ENCODE results near the gene ARHGEF11. TPM values are rescaled to one million over a fixed set of nuclear protein-coding genes. Genes with fewer than 3 reads are reported as not detected.

ARHGEF11 gene
- total and polyA plus RNA-seq, 9 of the 15 experiments (the other 6 are each of a cell fraction or from before 2014, with no cell fraction given) = 0.14 to 15.5 (median 9.0) TPM

DNA sequence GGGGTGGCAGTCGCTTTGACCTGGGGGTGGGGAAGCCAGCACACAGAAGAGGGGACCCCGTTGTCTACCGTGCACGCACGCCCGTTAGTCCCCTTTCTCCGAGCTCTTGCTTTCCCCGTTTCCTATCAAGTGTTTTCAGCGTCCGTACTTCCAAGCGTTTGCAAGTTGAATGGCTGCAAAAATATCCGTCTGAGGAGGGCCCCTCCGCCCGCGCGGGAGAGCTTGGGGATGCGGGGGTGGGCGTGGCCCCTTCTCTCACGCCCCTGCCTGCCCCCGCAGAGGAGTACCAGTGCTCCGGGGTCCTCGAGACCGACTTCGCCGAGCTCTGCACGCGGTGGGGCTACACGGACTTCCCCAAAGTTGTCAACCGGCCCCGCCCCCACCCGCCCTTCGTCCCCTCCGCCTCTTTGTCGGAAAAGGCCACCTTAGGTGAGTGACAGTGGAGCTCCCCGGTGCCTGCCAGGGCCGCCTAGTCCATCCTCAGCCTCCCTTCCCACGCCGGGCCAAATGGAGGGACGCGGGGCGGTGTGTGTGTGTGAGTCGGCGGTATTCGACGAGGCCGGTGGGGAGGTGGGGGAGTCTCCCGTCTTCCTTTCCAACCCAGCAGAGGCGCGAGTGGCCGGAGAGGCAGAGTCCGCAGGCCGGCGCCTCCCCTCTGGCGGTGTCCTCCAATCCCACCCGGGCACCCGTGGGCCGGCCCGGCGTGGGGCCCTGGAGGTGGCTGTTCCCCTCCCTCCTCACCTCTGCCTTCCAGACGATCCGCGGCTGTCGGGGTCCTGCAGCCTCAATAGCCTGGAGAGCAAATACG is 121.7 kb downstream of the ARHGEF11 start (continued):
- TF ChIP-seq, protein P1, sequence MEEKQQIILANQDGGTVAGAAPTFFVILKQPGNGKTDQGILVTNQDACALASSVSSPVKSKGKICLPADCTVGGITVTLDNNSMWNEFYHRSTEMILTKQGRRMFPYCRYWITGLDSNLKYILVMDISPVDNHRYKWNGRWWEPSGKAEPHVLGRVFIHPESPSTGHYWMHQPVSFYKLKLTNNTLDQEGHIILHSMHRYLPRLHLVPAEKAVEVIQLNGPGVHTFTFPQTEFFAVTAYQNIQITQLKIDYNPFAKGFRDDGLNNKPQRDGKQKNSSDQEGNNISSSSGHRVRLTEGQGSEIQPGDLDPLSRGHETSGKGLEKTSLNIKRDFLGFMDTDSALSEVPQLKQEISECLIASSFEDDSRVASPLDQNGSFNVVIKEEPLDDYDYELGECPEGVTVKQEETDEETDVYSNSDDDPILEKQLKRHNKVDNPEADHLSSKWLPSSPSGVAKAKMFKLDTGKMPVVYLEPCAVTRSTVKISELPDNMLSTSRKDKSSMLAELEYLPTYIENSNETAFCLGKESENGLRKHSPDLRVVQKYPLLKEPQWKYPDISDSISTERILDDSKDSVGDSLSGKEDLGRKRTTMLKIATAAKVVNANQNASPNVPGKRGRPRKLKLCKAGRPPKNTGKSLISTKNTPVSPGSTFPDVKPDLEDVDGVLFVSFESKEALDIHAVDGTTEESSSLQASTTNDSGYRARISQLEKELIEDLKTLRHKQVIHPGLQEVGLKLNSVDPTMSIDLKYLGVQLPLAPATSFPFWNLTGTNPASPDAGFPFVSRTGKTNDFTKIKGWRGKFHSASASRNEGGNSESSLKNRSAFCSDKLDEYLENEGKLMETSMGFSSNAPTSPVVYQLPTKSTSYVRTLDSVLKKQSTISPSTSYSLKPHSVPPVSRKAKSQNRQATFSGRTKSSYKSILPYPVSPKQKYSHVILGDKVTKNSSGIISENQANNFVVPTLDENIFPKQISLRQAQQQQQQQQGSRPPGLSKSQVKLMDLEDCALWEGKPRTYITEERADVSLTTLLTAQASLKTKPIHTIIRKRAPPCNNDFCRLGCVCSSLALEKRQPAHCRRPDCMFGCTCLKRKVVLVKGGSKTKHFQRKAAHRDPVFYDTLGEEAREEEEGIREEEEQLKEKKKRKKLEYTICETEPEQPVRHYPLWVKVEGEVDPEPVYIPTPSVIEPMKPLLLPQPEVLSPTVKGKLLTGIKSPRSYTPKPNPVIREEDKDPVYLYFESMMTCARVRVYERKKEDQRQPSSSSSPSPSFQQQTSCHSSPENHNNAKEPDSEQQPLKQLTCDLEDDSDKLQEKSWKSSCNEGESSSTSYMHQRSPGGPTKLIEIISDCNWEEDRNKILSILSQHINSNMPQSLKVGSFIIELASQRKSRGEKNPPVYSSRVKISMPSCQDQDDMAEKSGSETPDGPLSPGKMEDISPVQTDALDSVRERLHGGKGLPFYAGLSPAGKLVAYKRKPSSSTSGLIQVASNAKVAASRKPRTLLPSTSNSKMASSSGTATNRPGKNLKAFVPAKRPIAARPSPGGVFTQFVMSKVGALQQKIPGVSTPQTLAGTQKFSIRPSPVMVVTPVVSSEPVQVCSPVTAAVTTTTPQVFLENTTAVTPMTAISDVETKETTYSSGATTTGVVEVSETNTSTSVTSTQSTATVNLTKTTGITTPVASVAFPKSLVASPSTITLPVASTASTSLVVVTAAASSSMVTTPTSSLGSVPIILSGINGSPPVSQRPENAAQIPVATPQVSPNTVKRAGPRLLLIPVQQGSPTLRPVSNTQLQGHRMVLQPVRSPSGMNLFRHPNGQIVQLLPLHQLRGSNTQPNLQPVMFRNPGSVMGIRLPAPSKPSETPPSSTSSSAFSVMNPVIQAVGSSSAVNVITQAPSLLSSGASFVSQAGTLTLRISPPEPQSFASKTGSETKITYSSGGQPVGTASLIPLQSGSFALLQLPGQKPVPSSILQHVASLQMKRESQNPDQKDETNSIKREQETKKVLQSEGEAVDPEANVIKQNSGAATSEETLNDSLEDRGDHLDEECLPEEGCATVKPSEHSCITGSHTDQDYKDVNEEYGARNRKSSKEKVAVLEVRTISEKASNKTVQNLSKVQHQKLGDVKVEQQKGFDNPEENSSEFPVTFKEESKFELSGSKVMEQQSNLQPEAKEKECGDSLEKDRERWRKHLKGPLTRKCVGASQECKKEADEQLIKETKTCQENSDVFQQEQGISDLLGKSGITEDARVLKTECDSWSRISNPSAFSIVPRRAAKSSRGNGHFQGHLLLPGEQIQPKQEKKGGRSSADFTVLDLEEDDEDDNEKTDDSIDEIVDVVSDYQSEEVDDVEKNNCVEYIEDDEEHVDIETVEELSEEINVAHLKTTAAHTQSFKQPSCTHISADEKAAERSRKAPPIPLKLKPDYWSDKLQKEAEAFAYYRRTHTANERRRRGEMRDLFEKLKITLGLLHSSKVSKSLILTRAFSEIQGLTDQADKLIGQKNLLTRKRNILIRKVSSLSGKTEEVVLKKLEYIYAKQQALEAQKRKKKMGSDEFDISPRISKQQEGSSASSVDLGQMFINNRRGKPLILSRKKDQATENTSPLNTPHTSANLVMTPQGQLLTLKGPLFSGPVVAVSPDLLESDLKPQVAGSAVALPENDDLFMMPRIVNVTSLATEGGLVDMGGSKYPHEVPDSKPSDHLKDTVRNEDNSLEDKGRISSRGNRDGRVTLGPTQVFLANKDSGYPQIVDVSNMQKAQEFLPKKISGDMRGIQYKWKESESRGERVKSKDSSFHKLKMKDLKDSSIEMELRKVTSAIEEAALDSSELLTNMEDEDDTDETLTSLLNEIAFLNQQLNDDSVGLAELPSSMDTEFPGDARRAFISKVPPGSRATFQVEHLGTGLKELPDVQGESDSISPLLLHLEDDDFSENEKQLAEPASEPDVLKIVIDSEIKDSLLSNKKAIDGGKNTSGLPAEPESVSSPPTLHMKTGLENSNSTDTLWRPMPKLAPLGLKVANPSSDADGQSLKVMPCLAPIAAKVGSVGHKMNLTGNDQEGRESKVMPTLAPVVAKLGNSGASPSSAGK (IDR thresholded peaks at IDR 0.05) = peak; percentile 58
- 0 out of 2 replicates have a peak, but pooled peaks have one; percentile 20 for TF ChIP-seq SP1 (CRISPR knock-in tag; IDR thresholded peaks at IDR 0.05)
- TF ChIP-seq TFAP4 (CRISPR knock-in tag; IDR thresholded peaks at IDR 0.05; ENCODE audit: borderline replicate concordance) = no peak
- peak in 1 of 2 experiments; percentile 63; a peak in 1 of 4 replicates for TF ChIP-seq UBTF (IDR thresholded peaks at IDR 0.05; ENCODE audit: borderline replicate concordance in 1 of 2, low read depth in 2 of 2, low read length in 2 of 2)
- no peak for TF ChIP-seq FOXA3 (CRISPR knock-in tag; conservative IDR thresholded peaks at IDR 0.05 in 1 of 2, IDR thresholded peaks at IDR 0.05 in 1 of 2)
- TF ChIP-seq E2F6 (IDR thresholded peaks at IDR 0.05; ENCODE audit: borderline replicate concordance in 1 of 2, extremely low read depth in 1 of 2, insufficient read depth in 1 of 2, insufficient read length in 1 of 2, low read depth in 1 of 2, low read length in 1 of 2, poor library complexity in 1 of 2, severe bottlenecking in 1 of 2) = peak; percentile 55 to 60

Measured in K562 (cell line).